CD4-positive, CD25-positive, alpha-beta regulatory T cell (primary cell): ENCODE data around the gene DNAH10. TPM values are rescaled to one million over a fixed set of nuclear protein-coding genes. Genes with fewer than 3 reads are reported as not detected.
"Not testable (repeated sequence)": the region's sequence is repeated elsewhere in the genome, so short reads cannot be mapped to it uniquely, and the experiment has no call there.

Source experiments
- ATAC-seq, 2 donors: fragments of 150-1000 bp; cut with Tn5 transposase; one replicate each; pipeline ENCODE4 v1.10.0; 2021; ENCODE audit warnings: low read depth in 2 of 2, moderate number of reproducible peaks in 2 of 2, moderate library complexity in 1 of 2
- DNase-seq, 3 donors: peaks; one replicate each; pipeline versions ENCODE4 v3.0.0 to v3.0.0-alpha.2; 2012 to 2022; ENCODE audit warnings: mixed read lengths in 1 of 3
- H3K27ac ChIP-seq: one replicate; pipeline ENCODE4 v1.7.0; 2013; ENCODE audit warnings: mild to moderate bottlenecking, low read length; ENCODE audit not compliant: insufficient read depth, poor library complexity, severe bottlenecking
- H3K27me3 ChIP-seq: one replicate; pipeline ENCODE4 v1.7.0; 2013; ENCODE audit warnings: low read length; ENCODE audit not compliant: control insufficient read depth, insufficient read depth
- H3K36me3 ChIP-seq: one replicate; pipeline ENCODE4 v1.7.0; 2013; ENCODE audit warnings: mild to moderate bottlenecking, low read length, moderate library complexity; ENCODE audit not compliant: control insufficient read depth, insufficient read depth
- H3K4me1 ChIP-seq: 2 replicates; pipeline ENCODE4 v1.7.0; 2013; ENCODE audit warnings: mild to moderate bottlenecking, low read length; ENCODE audit not compliant: insufficient read depth, control insufficient read depth, poor library complexity, severe bottlenecking
- H3K4me3 ChIP-seq: one replicate; pipeline ENCODE4 v1.7.0; 2013; ENCODE audit warnings: low read depth, mild to moderate bottlenecking, low read length, moderate library complexity
- H3K9me3 ChIP-seq, 2 experiments: 1 replicate in 1 of 2; 2 replicates in 1 of 2; pipeline ENCODE4 v1.7.0; 2013; ENCODE audit warnings: low read length in 2 of 2, mild to moderate bottlenecking in 1 of 2, moderate library complexity in 1 of 2; ENCODE audit not compliant: control insufficient read depth in 2 of 2
- H3K27ac Mint-ChIP-seq, 3 donors: one replicate each; pipeline ENCODE4 v1.8.0; 2020 to 2022; ENCODE audit warnings: mild to moderate bottlenecking in 3 of 3, mixed read lengths in 3 of 3, moderate library complexity in 2 of 3
- H3K27me3 Mint-ChIP-seq: one replicate; pipeline ENCODE4 v1.8.0; 2022; ENCODE audit warnings: mild to moderate bottlenecking, mixed read lengths
- H3K36me3 Mint-ChIP-seq: one replicate; pipeline ENCODE4 v1.8.0; 2020; ENCODE audit warnings: mixed read lengths
- H3K4me1 Mint-ChIP-seq, 4 donors: one replicate each; pipeline ENCODE4 v1.8.0; 2020 to 2022; ENCODE audit warnings: mixed read lengths in 4 of 4, mild to moderate bottlenecking in 1 of 4
- H3K4me3 Mint-ChIP-seq, 4 donors: one replicate each; pipeline ENCODE4 v1.8.0; 2020 to 2022; ENCODE audit warnings: mild to moderate bottlenecking in 4 of 4, mixed read lengths in 4 of 4, moderate library complexity in 3 of 4
- H3K9me3 Mint-ChIP-seq, 7 donors: one replicate each; pipeline ENCODE4 v1.8.0; 2020 to 2022; ENCODE audit warnings: mixed read lengths in 7 of 7, mild to moderate bottlenecking in 3 of 7, moderate library complexity in 2 of 7
- polyA plus RNA-seq, 4 donors: library from polyadenylated mRNA; unstranded; fragments of 300-500 nt; fragmentation: Illumina TruSeq; gene quantifications; one replicate each; pipeline ENCODE4 v1.2.3, GENCODE V29; 2021
- total RNA-seq: library from RNA; stranded (reverse); gene quantifications from one replicate; pipeline ENCODE4 v1.2.3, GENCODE V29; 2022

DNAH10 gene
- total and polyA plus RNA-seq, 5 donors from 2014 or later, result 0.02 to 0.07 TPM; not detected in 3

DNA sequence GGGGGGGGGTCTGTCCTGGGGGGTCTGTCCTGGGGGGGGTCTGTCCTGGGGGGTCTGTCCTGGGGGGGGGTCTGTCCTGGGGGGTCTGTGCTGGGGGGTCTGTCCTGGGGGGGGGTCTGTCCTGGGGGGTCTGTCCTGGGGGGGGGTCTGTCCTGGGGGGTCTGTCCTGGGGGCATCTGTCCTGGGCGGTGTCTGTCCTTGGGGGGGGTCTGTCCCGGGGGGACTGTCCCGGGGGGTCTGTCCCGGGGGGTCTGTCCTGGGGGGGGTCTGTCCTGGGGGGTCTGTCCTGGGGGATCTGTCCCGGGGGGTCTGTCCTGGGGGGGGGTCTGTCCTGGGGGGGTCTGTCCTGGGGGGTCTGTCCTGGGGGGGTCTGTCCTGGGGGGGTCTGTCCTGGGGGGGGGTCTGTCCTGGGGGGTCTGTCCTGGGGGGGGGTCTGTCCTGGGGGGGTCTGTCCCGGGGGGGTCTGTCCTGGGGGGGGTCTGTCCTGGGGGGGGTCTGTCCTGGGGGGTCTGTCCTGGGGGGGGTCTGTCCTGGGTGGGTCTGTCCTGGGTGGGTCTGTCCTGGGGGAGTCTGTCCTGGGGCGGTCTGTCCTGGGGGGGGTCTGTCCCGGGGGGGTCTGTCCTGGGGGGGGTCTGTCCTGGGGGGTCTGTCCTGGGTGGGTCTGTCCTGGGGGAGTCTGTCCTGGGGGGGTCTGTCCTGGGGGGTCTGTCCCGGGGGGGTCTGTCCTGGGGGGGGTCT is 149.7 kb downstream of the DNAH10 start:
- H3K27ac ChIP-seq, H3K4me1 Mint-ChIP-seq, H3K4me3 Mint-ChIP-seq, H3K36me3 Mint-ChIP-seq, ATAC-seq, H3K27me3 Mint-ChIP-seq, H3K4me3 ChIP-seq, H3K27ac Mint-ChIP-seq, H3K9me3 Mint-ChIP-seq, H3K9me3 ChIP-seq, H3K36me3 ChIP-seq, H3K4me1 ChIP-seq, H3K27me3 ChIP-seq, DNase-seq: not testable (repeated sequence)

GRCh38 chr12:123912415-123913380 is 150.6 kb downstream of the DNAH10 start:
- no peaks in the 10 kb centered on the region for H3K4me1 ChIP-seq
- no peak overlapping the region for H3K27ac Mint-ChIP-seq

GRCh38 chr12:123914726-123915333 is 152.7 kb downstream of the DNAH10 start:
- no peak overlapping the region for H3K27ac Mint-ChIP-seq
- no peaks in the 10 kb centered on the region for H3K4me1 ChIP-seq
- H3K4me3 ChIP-seq, result no peak overlapping the region
- no peak overlapping the region for H3K27ac ChIP-seq
- ATAC-seq, result no peak
- H3K27me3 ChIP-seq, result no peaks in the 10 kb centered on the region
- H3K36me3 ChIP-seq, result no peaks in the 10 kb centered on the region
- H3K9me3 ChIP-seq, result no peaks in the 10 kb centered on the region
- H3K9me3 Mint-ChIP-seq, result peaks cover 0 to 1% (median 0%) of the 10 kb centered on the region in 7 donors
- no peak overlapping the region for H3K4me3 Mint-ChIP-seq
- DNase-seq, result no peak
- H3K4me1 Mint-ChIP-seq, result peaks cover 0 to 6% (median 3%) of the 10 kb centered on the region in 4 donors
- H3K36me3 Mint-ChIP-seq, result no peaks in the 10 kb centered on the region
- H3K27me3 Mint-ChIP-seq, result no peaks in the 10 kb centered on the region

More at GRCh38 chr12:123912415-123913380, 150.6 kb downstream of the DNAH10 start:
- no peaks in the 10 kb centered on the region for H3K9me3 ChIP-seq
- Mint-ChIP-seq H3K4me1 (peaks cover 0 to 6% (median 3%) of the 10 kb centered on the region in 4 donors), H3K9me3 (peaks cover 0 to 1% (median 0%) of the 10 kb centered on the region in 7 donors), H3K4me3 (no peak overlapping the region), H3K36me3 (no peaks in the 10 kb centered on the region), H3K27me3 (no peaks in the 10 kb centered on the region)
- no peak overlapping the region for H3K4me3 ChIP-seq
- no peaks in the 10 kb centered on the region for H3K36me3 ChIP-seq
- H3K27me3 ChIP-seq, result no peaks in the 10 kb centered on the region
- ATAC-seq (no peak), DNase-seq (no peak)
- H3K27ac ChIP-seq, result no peak overlapping the region

GRCh38 chr12:123916729-123917128 is 154.6 kb downstream of the DNAH10 start:
- H3K36me3 Mint-ChIP-seq, result no peaks in the 10 kb centered on the region
- H3K27me3 Mint-ChIP-seq, result no peaks in the 10 kb centered on the region
- no peaks in the 10 kb centered on the region for H3K4me1 ChIP-seq
- no peak overlapping the region for H3K4me3 Mint-ChIP-seq
- DNase-seq (peak in 1 of 3 donors; percentile 15), ATAC-seq (peak; percentile 67 to 81)
- no peak overlapping the region for H3K27ac Mint-ChIP-seq
- peaks cover 0 to 1% (median 0%) of the 10 kb centered on the region in 7 donors for H3K9me3 Mint-ChIP-seq
- H3K4me1 Mint-ChIP-seq, result no peaks in the 10 kb centered on the region
- H3K4me3 ChIP-seq, result no peak overlapping the region
- no peaks in the 10 kb centered on the region for H3K27me3 ChIP-seq
- no peaks in the 10 kb centered on the region for H3K9me3 ChIP-seq
- H3K36me3 ChIP-seq, result no peaks in the 10 kb centered on the region
- no peak overlapping the region for H3K27ac ChIP-seq

DNA sequence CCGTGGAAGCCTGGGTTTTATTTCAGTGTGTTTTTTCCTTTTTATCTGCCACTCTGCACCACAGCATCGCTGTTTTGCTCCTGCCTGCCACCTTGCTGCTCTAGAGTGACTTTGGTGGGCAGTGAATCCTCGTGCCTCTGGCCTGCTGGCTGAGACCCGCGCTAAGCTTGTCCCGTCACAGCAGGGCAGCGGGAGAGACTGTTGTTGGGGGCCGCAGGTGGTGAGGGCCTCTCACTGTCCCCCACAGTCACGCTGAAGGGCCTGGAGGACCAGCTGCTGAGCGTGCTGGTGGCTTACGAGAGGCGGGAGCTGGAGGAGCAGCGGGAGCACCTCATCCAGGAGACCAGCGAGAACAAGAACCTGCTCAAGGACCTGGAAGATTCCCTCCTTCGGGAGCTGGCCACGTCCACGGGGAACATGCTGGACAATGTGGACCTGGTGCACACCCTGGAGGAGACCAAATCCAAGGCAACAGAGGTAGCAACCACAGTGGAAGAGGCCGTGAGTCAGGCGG is 155.3 kb downstream of the DNAH10 start:
- Histone ChIP-seq H3K36me3 (no peaks in the 10 kb centered on the region), H3K4me3 (no peak overlapping the region), H3K9me3 (no peaks in the 10 kb centered on the region), H3K27ac (no peak overlapping the region), H3K27me3 (no peaks in the 10 kb centered on the region), H3K4me1 (no peaks in the 10 kb centered on the region)
- H3K27me3 Mint-ChIP-seq, result no peaks in the 10 kb centered on the region
- no peak for ATAC-seq
- H3K9me3 Mint-ChIP-seq, result peaks cover 0 to 1% (median 0%) of the 10 kb centered on the region in 7 donors
- H3K36me3 Mint-ChIP-seq, result no peaks in the 10 kb centered on the region
- H3K4me1 Mint-ChIP-seq, result no peaks in the 10 kb centered on the region
- no peak overlapping the region for H3K4me3 Mint-ChIP-seq
- DNase-seq, result no peak
- no peak overlapping the region for H3K27ac Mint-ChIP-seq

DNA sequence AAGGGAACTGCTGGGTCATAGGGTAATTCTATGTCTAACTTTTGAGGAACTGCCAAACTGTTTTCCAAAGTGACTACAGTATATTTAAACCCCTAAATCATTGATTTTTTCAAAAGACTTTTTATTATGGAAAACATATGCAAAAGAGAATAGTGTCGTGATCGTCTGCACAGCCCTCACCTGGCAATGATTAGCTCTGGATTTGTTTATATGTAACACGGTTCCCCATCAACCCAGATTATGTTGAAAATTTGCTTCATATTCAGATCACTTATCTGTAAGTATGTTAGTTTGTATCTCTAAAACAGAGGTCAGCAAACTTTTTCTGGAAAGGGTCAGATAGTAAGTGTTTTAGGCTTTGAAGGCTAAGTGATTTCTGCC is 157.9 kb downstream of the DNAH10 start:
- peaks cover 3% of the 10 kb centered on the region for H3K27me3 Mint-ChIP-seq
- no peaks in the 10 kb centered on the region for H3K27me3 ChIP-seq
- H3K9me3 ChIP-seq, result no peaks in the 10 kb centered on the region
- no peaks in the 10 kb centered on the region for H3K36me3 Mint-ChIP-seq
- no peak overlapping the region for H3K27ac ChIP-seq
- no peaks in the 10 kb centered on the region for H3K9me3 Mint-ChIP-seq
- DNase-seq (no peak), ATAC-seq (no peak)
- H3K4me3 ChIP-seq, result no peak overlapping the region
- H3K4me1 Mint-ChIP-seq, result no peaks in the 10 kb centered on the region
- H3K27ac Mint-ChIP-seq, result no peak overlapping the region
- no peaks in the 10 kb centered on the region for H3K36me3 ChIP-seq
- H3K4me3 Mint-ChIP-seq, result no peak overlapping the region
- H3K4me1 ChIP-seq, result no peaks in the 10 kb centered on the region

- ATAC-seq, result no peak
- no peak overlapping the region for H3K27ac ChIP-seq
- no peak overlapping the region for H3K27ac Mint-ChIP-seq
- H3K4me3 Mint-ChIP-seq, result no peak overlapping the region
- no peaks in the 10 kb centered on the region for H3K9me3 Mint-ChIP-seq
- no peak overlapping the region for H3K4me3 ChIP-seq
- no peaks in the 10 kb centered on the region for H3K27me3 ChIP-seq
- H3K36me3 ChIP-seq, result no peaks in the 10 kb centered on the region
- no peak for DNase-seq
- H3K9me3 ChIP-seq, result no peaks in the 10 kb centered on the region
- no peaks in the 10 kb centered on the region for H3K4me1 Mint-ChIP-seq
- H3K27me3 Mint-ChIP-seq, result peaks cover 10% of the 10 kb centered on the region
- H3K36me3 Mint-ChIP-seq, result no peaks in the 10 kb centered on the region
- H3K4me1 ChIP-seq, result no peaks in the 10 kb centered on the region
Observed at GRCh38 chr12:123923038-123923437, 160.9 kb downstream of the DNAH10 start.
